Measurements from ENCODE around the gene ERGIC1.

DNA sequence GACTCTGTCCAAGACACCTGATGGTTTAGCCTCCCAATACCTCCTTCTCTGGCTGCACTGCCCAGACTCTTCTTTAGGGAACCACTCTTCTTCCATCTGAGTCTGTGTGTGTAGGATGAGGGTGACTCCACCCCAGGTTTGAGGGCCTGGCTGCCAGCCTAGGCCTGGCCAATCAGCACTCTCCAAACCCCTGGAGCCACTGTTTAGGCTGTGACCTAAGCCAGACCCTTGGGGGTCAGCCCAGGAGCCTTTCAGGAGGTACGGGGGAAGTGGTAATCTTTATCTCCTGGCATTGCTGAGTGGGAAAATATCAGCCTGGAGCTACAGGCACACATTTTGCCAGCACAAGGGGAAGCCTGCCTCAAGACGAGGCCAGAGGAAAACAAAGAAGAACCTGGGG, 6.2 kb upstream of the ERGIC1 start:
- TF ChIP-seq, protein P1, sequence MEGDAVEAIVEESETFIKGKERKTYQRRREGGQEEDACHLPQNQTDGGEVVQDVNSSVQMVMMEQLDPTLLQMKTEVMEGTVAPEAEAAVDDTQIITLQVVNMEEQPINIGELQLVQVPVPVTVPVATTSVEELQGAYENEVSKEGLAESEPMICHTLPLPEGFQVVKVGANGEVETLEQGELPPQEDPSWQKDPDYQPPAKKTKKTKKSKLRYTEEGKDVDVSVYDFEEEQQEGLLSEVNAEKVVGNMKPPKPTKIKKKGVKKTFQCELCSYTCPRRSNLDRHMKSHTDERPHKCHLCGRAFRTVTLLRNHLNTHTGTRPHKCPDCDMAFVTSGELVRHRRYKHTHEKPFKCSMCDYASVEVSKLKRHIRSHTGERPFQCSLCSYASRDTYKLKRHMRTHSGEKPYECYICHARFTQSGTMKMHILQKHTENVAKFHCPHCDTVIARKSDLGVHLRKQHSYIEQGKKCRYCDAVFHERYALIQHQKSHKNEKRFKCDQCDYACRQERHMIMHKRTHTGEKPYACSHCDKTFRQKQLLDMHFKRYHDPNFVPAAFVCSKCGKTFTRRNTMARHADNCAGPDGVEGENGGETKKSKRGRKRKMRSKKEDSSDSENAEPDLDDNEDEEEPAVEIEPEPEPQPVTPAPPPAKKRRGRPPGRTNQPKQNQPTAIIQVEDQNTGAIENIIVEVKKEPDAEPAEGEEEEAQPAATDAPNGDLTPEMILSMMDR (IDR thresholded peaks at IDR 0.05): no peak
- no peak for TF ChIP-seq POLR2A (IDR thresholded peaks at IDR 0.05)

All from testis (tissue), 2 donors.